Fibroblast of lung (primary cell): ENCODE measurements around the gene NIPAL3.

Source experiments
- CTCF ChIP-seq, 2 donors: IDR thresholded peaks in 1 of 2; conservative IDR thresholded peaks in 1 of 2; 1 replicate in 1 of 2; 2 replicates in 1 of 2; pipeline ENCODE4 v1.5.1; 2011 to 2012; ENCODE audit warnings: low read length in 2 of 2, control low read depth in 1 of 2, inconsistent platforms in 1 of 2, low read depth in 1 of 2, mild to moderate bottlenecking in 1 of 2
- EZH2 ChIP-seq: IDR thresholded peaks from 2 replicates; pipeline ENCODE4 v1.5.1; 2012; ENCODE audit warnings: low read length, control low read depth, mild to moderate bottlenecking; ENCODE audit errors: missing control alignments

DNA sequence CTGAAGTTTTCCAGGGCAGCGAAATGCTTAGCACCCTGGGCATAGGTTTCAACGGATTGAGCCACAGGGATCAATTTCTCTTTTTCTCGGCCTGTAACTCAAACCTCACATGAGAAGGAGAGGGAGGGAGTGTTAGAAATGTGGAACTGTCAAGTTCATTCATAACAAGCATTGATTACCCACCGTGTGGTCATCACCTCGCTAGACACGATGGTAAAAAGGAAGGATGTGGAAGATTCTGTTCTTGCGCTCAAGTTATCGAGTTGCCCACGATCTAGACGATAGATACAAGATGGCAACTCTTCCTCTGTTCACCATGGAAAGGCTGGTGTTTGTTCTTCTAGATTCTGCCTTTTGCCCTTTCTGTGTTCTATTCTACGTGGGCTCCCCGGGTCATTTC lies 83.0 kb downstream of the NIPAL3 start:
- no peak for TF ChIP-seq EZH2
- no peak for TF ChIP-seq CTCF (conservative IDR thresholded peaks at IDR 0.05 in 1 of 2, IDR thresholded peaks at IDR 0.05 in 1 of 2; ENCODE audit: low read depth in 1 of 2, low read length in 2 of 2)
